ENCODE measurements around the gene VSIG2.

VSIG2 gene

DNA sequence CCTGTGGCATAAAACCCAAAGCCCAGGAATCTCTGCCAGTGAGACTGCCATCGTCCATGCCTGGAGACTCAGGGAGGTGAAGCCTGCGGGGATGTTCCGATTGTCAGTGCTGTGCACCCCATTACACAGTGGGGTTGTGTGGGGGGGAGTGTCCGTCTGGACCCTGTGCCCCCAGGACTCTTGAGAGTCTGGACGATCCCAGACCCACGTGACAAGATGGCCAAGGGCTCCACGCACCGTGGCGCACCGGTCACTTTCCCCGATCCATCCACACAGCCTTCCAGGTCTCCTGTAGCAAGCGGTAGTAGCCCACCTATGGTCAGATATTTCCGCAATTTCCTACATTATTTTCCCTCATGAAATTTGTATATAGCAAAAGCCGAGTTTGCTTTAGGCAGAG, 33.3 kb downstream of the VSIG2 start:
- DNase-seq = no peak

GRCh38 chr11:124717786-124718651, 34.0 kb downstream of the VSIG2 start:
- DNase-seq = peak; percentile 10

GRCh38 chr11:124717421-124717785, 34.7 kb downstream of the VSIG2 start:
- DNase-seq = no peak

DNA sequence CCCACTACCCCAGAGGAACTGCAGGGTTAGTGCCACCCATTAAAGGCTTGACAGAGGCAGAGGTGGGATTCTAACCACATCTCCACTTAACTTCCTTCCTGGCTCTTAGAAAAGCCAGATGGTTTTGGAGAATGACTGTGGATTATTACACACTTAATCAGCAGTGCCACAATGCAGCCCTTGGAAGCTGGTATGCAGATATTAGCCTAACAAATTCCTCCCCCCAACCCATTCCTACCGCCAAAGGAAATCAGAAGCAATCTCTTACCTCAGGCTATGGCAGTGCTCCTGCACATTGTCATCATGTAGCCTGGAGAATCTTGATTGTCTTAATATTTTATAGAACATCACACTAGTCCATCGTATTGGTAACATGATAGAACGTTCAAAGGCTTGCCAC, 35.5 kb downstream of the VSIG2 start:
- no peak for DNase-seq

GRCh38 chr11:124712392-124712791, 39.7 kb downstream of the VSIG2 start:
- DNase-seq = no peak

DNA sequence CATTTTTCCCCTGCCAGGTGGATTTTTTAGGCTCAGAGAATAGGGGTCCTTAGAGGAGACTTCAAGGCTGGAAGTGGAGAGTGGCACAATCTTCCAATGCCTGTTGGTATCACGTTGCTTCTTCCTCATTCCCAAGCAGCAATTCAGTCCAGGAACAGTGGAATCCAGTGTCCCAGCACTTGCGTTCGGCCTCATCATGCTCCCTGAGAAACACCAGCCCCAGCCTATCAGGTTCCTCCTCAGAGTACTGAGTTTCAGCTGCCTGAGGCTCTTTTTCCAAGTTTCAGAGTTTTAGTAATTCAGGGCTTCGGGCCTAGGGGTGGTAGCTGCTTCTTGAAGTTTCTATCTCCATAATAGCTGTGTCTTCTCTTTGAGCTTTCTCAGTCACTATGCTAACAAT, 44.2 kb downstream of the VSIG2 start:
- no peak for DNase-seq

- DNase-seq = no peak
Measured at GRCh38 chr11:124700028-124700427, 52.0 kb downstream of the VSIG2 start.

- DNase-seq = no peak
Measured at GRCh38 chr11:124699547-124699946, 52.5 kb downstream of the VSIG2 start.
